ENCODE measurements around the gene NLRC4.

The NLRC4 gene

DNA sequence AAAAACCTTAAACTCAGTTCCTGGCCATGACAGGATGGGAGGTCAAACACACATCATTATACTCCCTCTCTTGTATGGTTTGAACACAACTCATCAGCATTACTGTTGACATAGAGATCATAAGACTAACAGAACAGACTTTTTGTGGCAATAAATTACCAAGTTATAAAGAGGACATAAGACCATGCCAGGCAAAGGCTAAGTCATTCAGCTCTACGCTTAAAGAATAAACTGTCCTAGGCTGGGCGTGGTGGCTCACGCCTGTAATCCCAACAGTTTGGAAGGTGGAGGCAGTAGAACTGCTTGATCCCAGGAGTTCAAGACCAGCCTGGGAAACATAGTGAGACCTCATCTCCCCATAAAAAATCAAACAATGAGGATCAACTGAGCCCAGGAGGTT is 16.4 kb downstream of the NLRC4 start:
- no peaks in the 10 kb centered on the region for H3K79me1 ChIP-seq (ENCODE audit: low read length)
- no peak overlapping the region for H3K4me3 ChIP-seq (ENCODE audit: low read depth, low read length)
- DNase-seq: no peak
- H2BK120ac ChIP-seq (ENCODE audit: insufficient read depth, low read length, poor library complexity): no peak overlapping the region
- H3K23ac ChIP-seq (ENCODE audit: low read length): no peak overlapping the region
- H3K4me2 ChIP-seq (ENCODE audit: low read length): no peak overlapping the region
- WGBS (ENCODE audit: extremely low coverage, insufficient coverage, insufficient read length): no CpG with 5 or more reads among the region's 3 CpGs
- no peaks in the 10 kb centered on the region for H3K9me3 ChIP-seq (ENCODE audit: insufficient read depth, low read depth, low read length)
- no peak overlapping the region for H3K9ac ChIP-seq (ENCODE audit: low read length)
- no peak overlapping the region for H3K4ac ChIP-seq (ENCODE audit: low read depth, low read length)
- H3K27ac ChIP-seq (ENCODE audit: low read depth, low read length): no peak overlapping the region
- no peak overlapping the region for H3K18ac ChIP-seq (ENCODE audit: low read length)
- H4K91ac ChIP-seq (ENCODE audit: low read depth, low read length): no peak overlapping the region
- H2AK5ac ChIP-seq (ENCODE audit: low read length): no peak overlapping the region
- H4K8ac ChIP-seq (ENCODE audit: low read depth, low read length): no peak overlapping the region
- H3K14ac ChIP-seq (ENCODE audit: low read length): no peak overlapping the region
- H2AFZ ChIP-seq (ENCODE audit: insufficient read depth, low read length, poor library complexity): no peak overlapping the region
- no peaks in the 10 kb centered on the region for H3K4me1 ChIP-seq (ENCODE audit: control insufficient read depth in 1 of 2, insufficient read depth in 2 of 2, low read length in 2 of 2)
- H3K79me2 ChIP-seq (ENCODE audit: control insufficient read depth, insufficient read depth, low read length, poor library complexity): no peaks in the 10 kb centered on the region
- H4K12ac ChIP-seq (ENCODE audit: low read depth, low read length): no peak overlapping the region
- no peak overlapping the region for H2BK5ac ChIP-seq (ENCODE audit: low read depth, low read length, poor library complexity)
- no peaks in the 10 kb centered on the region for H3K27me3 ChIP-seq (ENCODE audit: insufficient read depth, low read length)
- no peak overlapping the region for H2BK12ac ChIP-seq (ENCODE audit: low read length)
- H3K36me3 ChIP-seq (ENCODE audit: control insufficient read depth in 1 of 2, insufficient read depth in 2 of 2, low read length in 2 of 2): no peaks in the 10 kb centered on the region

- no peaks in the 10 kb centered on the region for H3K4me1 ChIP-seq (ENCODE audit: control insufficient read depth in 1 of 2, insufficient read depth in 2 of 2, low read length in 2 of 2)
- no peak overlapping the region for H3K4ac ChIP-seq (ENCODE audit: low read depth, low read length)
- no peak overlapping the region for H4K8ac ChIP-seq (ENCODE audit: low read depth, low read length)
- DNase-seq: no peak
- H2BK12ac ChIP-seq (ENCODE audit: low read length): no peak overlapping the region
- H4K91ac ChIP-seq (ENCODE audit: low read depth, low read length): no peak overlapping the region
- H3K23ac ChIP-seq (ENCODE audit: low read length): no peak overlapping the region
- H3K18ac ChIP-seq (ENCODE audit: low read length): no peak overlapping the region
- H3K9me3 ChIP-seq (ENCODE audit: insufficient read depth, low read depth, low read length): no peaks in the 10 kb centered on the region
- H3K14ac ChIP-seq (ENCODE audit: low read length): no peak overlapping the region
- no peak overlapping the region for H2BK120ac ChIP-seq (ENCODE audit: insufficient read depth, low read length, poor library complexity)
- H4K12ac ChIP-seq (ENCODE audit: low read depth, low read length): no peak overlapping the region
- no peak overlapping the region for H3K4me2 ChIP-seq (ENCODE audit: low read length)
- H3K9ac ChIP-seq (ENCODE audit: low read length): no peak overlapping the region
- no peaks in the 10 kb centered on the region for H3K79me2 ChIP-seq (ENCODE audit: control insufficient read depth, insufficient read depth, low read length, poor library complexity)
- H2AK5ac ChIP-seq (ENCODE audit: low read length): no peak overlapping the region
- WGBS (ENCODE audit: extremely low coverage, insufficient coverage, insufficient read length): no CpG with 5 or more reads among the region's 4 CpGs
- no peak overlapping the region for H2BK5ac ChIP-seq (ENCODE audit: low read depth, low read length, poor library complexity)
- no peak overlapping the region for H3K4me3 ChIP-seq (ENCODE audit: low read depth, low read length)
- no peaks in the 10 kb centered on the region for H3K36me3 ChIP-seq (ENCODE audit: control insufficient read depth in 1 of 2, insufficient read depth in 2 of 2, low read length in 2 of 2)
- H3K27me3 ChIP-seq (ENCODE audit: insufficient read depth, low read length): no peaks in the 10 kb centered on the region
- no peak overlapping the region for H3K27ac ChIP-seq (ENCODE audit: low read depth, low read length)
- no peak overlapping the region for H2AFZ ChIP-seq (ENCODE audit: insufficient read depth, low read length, poor library complexity)
- no peaks in the 10 kb centered on the region for H3K79me1 ChIP-seq (ENCODE audit: low read length)
Measured at GRCh38 chr2:32246911-32247310, 17.8 kb downstream of the NLRC4 start.

DNA sequence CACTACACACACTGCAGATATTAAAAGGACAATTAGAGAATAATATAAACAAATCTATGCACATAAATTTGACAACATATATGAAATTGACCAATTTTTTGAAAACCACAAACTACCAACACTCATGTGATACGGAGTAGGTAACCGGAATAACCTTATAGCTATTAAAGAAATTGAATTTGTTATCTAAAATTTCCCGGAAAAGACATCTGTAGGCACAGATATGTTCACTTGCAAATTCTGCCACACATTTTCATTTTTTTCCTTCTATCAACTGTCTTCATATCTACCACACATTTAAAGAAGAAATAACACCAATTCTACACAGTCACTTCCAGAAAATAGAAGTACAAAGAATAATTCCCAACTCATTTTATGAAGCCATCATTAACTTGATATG is 22.4 kb downstream of the NLRC4 start:
- Histone ChIP-seq H3K23ac (ENCODE audit: low read length) (no peak overlapping the region), H3K4ac (ENCODE audit: low read depth, low read length) (no peak overlapping the region), H4K12ac (ENCODE audit: low read depth, low read length) (no peak overlapping the region), H3K9me3 (ENCODE audit: insufficient read depth, low read depth, low read length) (no peaks in the 10 kb centered on the region), H3K18ac (ENCODE audit: low read length) (no peak overlapping the region), H3K4me1 (ENCODE audit: control insufficient read depth in 1 of 2, insufficient read depth in 2 of 2, low read length in 2 of 2) (no peaks in the 10 kb centered on the region), H3K27me3 (ENCODE audit: insufficient read depth, low read length) (no peaks in the 10 kb centered on the region), H2AFZ (ENCODE audit: insufficient read depth, low read length, poor library complexity) (no peak overlapping the region), H2BK5ac (ENCODE audit: low read depth, low read length, poor library complexity) (no peak overlapping the region), H4K8ac (ENCODE audit: low read depth, low read length) (no peak overlapping the region), H3K4me2 (ENCODE audit: low read length) (no peak overlapping the region), H2AK5ac (ENCODE audit: low read length) (no peak overlapping the region), H3K4me3 (ENCODE audit: low read depth, low read length) (no peak overlapping the region), H3K9ac (ENCODE audit: low read length) (no peak overlapping the region), H2BK120ac (ENCODE audit: insufficient read depth, low read length, poor library complexity) (no peak overlapping the region), H3K27ac (ENCODE audit: low read depth, low read length) (no peak overlapping the region), H3K79me1 (ENCODE audit: low read length) (no peaks in the 10 kb centered on the region), H3K79me2 (ENCODE audit: control insufficient read depth, insufficient read depth, low read length, poor library complexity) (no peaks in the 10 kb centered on the region), H4K91ac (ENCODE audit: low read depth, low read length) (no peak overlapping the region), H2BK12ac (ENCODE audit: low read length) (no peak overlapping the region), H3K14ac (ENCODE audit: low read length) (no peak overlapping the region), H3K36me3 (ENCODE audit: control insufficient read depth in 1 of 2, insufficient read depth in 2 of 2, low read length in 2 of 2) (peaks cover 0 to 1% of the 10 kb centered on the region in 2 experiments)
- WGBS (ENCODE audit: extremely low coverage, insufficient coverage, insufficient read length): no CpG with 5 or more reads among the region's 3 CpGs
- no peak for DNase-seq

DNA sequence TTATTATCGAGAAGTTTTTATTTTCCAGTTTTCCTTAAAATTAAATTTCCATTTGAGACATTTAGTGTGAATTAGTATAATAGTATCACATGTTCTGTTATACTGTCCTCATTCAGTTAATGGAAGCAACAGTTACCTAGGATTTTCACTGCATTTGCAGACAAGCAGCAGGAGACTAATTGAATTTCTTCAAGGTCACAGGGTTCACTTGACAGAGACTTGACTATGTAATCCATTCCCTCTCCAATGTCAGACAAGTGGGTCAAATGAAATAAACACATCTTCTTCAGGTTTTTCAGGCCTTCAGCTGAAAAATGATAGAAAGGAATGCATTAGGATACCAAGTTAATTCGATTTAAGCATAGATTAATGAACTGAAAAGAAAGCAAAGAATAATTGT is 26.7 kb downstream of the NLRC4 start:
- Histone ChIP-seq H3K9me3 (ENCODE audit: insufficient read depth, low read depth, low read length) (no peaks in the 10 kb centered on the region), H4K12ac (ENCODE audit: low read depth, low read length) (no peak overlapping the region), H4K91ac (ENCODE audit: low read depth, low read length) (no peak overlapping the region), H2AFZ (ENCODE audit: insufficient read depth, low read length, poor library complexity) (no peak overlapping the region), H3K36me3 (ENCODE audit: control insufficient read depth in 1 of 2, insufficient read depth in 2 of 2, low read length in 2 of 2) (peaks cover 0 to 1% of the 10 kb centered on the region in 2 experiments), H4K8ac (ENCODE audit: low read depth, low read length) (no peak overlapping the region), H2BK12ac (ENCODE audit: low read length) (no peak overlapping the region), H3K4ac (ENCODE audit: low read depth, low read length) (no peak overlapping the region), H3K79me1 (ENCODE audit: low read length) (no peaks in the 10 kb centered on the region), H2BK5ac (ENCODE audit: low read depth, low read length, poor library complexity) (no peak overlapping the region), H3K4me3 (ENCODE audit: low read depth, low read length) (no peak overlapping the region), H3K4me2 (ENCODE audit: low read length) (no peak overlapping the region), H3K79me2 (ENCODE audit: control insufficient read depth, insufficient read depth, low read length, poor library complexity) (peaks cover 1% of the 10 kb centered on the region), H3K23ac (ENCODE audit: low read length) (no peak overlapping the region), H3K4me1 (ENCODE audit: control insufficient read depth in 1 of 2, insufficient read depth in 2 of 2, low read length in 2 of 2) (peaks cover 3% of the 10 kb centered on the region in 2 experiments), H3K27ac (ENCODE audit: low read depth, low read length) (no peak overlapping the region), H3K18ac (ENCODE audit: low read length) (no peak overlapping the region), H3K14ac (ENCODE audit: low read length) (no peak overlapping the region), H2AK5ac (ENCODE audit: low read length) (no peak overlapping the region), H2BK120ac (ENCODE audit: insufficient read depth, low read length, poor library complexity) (no peak overlapping the region), H3K9ac (ENCODE audit: low read length) (no peak overlapping the region), H3K27me3 (ENCODE audit: insufficient read depth, low read length) (no peaks in the 10 kb centered on the region)
- WGBS (ENCODE audit: extremely low coverage, insufficient coverage, insufficient read length): no CpG with 5 or more reads among the region's 2 CpGs
- DNase-seq: no peak
